Stimulated activated naive CD8-positive, alpha-beta T cell treated with anti-CD3 and anti-CD28 coated beads, Interleukin-15, amount 100 ng/mL, for 72 hours (primary cell): Measurements from ENCODE around the gene NOC4L.
"Not testable (repeated sequence)": the region's sequence is repeated elsewhere in the genome, so short reads cannot be mapped to it uniquely, and the experiment has no call there.

Experiments used
- ATAC-seq: fragments of 150-1000 bp; cut with Tn5 transposase; 2 replicates; pipeline ENCODE4 v1.10.0; 2021; ENCODE audit warnings: mild to moderate bottlenecking, moderate library complexity
- DNase-seq, 2 donors: peaks; one replicate each; pipeline ENCODE4 v3.0.0; 2021 to 2022
- H3K27ac Mint-ChIP-seq, 2 donors: one replicate each; pipeline ENCODE4 v1.8.0; 2022; ENCODE audit warnings: mild to moderate bottlenecking in 2 of 2, mixed read lengths in 2 of 2, moderate library complexity in 2 of 2
- H3K27me3 Mint-ChIP-seq: one replicate; pipeline ENCODE4 v1.8.0; 2022; ENCODE audit warnings: mixed read lengths
- H3K4me1 Mint-ChIP-seq: one replicate; pipeline ENCODE4 v1.8.0; 2022; ENCODE audit warnings: mild to moderate bottlenecking, mixed read lengths
- H3K4me3 Mint-ChIP-seq, 2 donors: one replicate each; pipeline ENCODE4 v1.8.0; 2022; ENCODE audit warnings: mild to moderate bottlenecking in 2 of 2, mixed read lengths in 2 of 2, moderate library complexity in 1 of 2
- H3K9me3 Mint-ChIP-seq, 2 donors: one replicate each; pipeline ENCODE4 v1.8.0; 2022; ENCODE audit warnings: mixed read lengths in 2 of 2

Gene NOC4L

DNA sequence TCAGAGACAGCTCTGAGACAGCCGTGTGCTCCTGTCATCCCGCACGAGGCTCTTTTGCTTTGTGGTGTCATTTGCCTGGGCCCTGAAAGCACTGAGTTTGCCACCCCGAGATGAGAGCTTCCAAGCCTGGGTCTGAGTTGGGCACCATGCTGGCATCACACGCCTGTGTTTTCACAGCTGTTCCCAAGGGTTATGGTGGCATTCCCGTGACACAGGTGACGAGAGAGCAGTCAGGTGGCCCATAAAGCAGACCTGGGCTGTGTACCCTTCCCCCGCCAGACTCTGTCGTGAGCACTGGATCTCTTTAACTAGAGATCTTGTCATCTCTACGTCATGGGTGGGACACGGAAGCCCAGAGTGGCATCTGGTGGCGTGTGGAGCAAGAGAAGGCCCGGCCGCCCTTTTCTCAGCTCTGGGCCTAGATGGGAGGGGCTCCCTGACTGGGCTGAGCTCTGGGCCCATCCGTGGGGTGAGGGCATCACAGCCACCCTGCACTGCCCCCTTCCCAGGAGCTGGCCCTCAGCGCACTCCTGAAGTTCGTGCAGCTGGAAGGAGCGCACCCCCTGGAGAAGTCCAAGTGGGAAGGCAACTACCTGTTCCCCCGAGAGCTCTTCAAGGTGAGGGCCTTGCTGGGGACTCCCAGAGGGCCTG is 2.6 kb downstream of the NOC4L start:
- H3K4me1 Mint-ChIP-seq, result peaks cover 41% of the 10 kb centered on the region
- ATAC-seq (no peak), DNase-seq (peak in 1 of 2 donors; percentile 8)
- no peak overlapping the region for H3K27ac Mint-ChIP-seq
- no peaks in the 10 kb centered on the region for H3K27me3 Mint-ChIP-seq
- H3K9me3 Mint-ChIP-seq, result no peaks in the 10 kb centered on the region
- no peak overlapping the region for H3K4me3 Mint-ChIP-seq

- no peak overlapping the region for H3K4me3 Mint-ChIP-seq
- peak in 1 of 2 donors; percentile 13 for DNase-seq
- H3K27ac Mint-ChIP-seq, result no peak overlapping the region
- no peak for ATAC-seq
- H3K27me3 Mint-ChIP-seq, result no peaks in the 10 kb centered on the region
- no peaks in the 10 kb centered on the region for H3K9me3 Mint-ChIP-seq
- H3K4me1 Mint-ChIP-seq, result peaks cover 33% of the 10 kb centered on the region
Measured at GRCh38 chr12:132147423-132148367, 3.4 kb downstream of the NOC4L start.

DNA sequence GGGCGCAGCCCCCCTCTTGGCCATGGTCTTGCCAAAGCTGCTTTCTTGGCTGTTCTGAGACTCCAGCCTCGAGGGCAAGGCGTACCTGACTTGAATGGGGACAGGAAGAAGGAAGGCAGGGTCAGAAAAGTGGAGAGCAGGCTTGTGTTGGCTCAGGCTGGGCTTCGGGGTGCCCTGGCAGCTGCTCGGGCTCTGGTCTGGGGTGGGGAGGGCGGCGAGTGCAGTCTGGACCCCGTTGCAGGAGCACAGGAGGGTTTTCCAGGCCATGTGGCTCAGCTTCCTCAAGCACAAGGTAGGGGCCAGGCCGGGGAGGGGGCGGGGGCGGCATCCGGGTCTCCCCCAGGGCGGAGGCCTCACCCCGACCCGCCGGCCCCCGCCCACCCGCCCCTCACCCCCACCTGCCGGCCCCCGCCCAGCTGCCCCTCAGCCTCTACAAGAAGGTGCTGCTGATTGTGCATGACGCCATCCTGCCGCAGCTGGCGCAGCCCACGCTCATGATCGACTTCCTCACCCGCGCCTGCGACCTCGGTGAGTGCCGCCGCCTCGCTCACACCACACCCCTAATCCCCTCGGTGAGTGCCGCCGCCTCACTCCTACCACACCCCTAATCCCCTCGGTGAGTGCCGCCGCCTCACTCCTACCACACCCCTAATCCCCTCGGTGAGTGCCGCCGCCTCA is 4.2 kb downstream of the NOC4L start:
- Mint-ChIP-seq H3K4me1 (peaks cover 26% of the 10 kb centered on the region), H3K27me3 (no peaks in the 10 kb centered on the region), H3K9me3 (no peaks in the 10 kb centered on the region), H3K27ac (no peak overlapping the region), H3K4me3 (no peak overlapping the region)
- no peak for DNase-seq
- ATAC-seq, result no peak

DNA sequence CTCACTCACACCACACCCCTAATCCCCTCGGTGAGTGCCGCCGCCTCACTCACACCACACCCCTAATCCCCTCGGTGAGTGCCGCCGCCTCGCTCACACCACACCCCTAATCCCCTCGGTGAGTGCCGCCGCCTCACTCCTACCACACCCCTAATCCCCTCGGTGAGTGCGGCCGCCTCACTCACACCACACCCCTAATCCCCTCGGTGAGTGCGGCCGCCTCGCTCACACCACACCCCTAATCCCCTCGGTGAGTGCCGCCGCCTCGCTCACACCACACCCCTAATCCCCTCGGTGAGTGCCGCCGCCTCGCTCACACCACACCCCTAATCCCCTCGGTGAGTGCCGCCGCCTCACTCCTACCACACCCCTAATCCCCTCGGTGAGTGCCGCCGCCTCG is 5.3 kb downstream of the NOC4L start:
- not testable (repeated sequence) for H3K27me3 Mint-ChIP-seq, H3K27ac Mint-ChIP-seq, H3K9me3 Mint-ChIP-seq, H3K4me3 Mint-ChIP-seq, DNase-seq, ATAC-seq
- peaks cover 35% of the 10 kb centered on the region for H3K4me1 Mint-ChIP-seq

DNA sequence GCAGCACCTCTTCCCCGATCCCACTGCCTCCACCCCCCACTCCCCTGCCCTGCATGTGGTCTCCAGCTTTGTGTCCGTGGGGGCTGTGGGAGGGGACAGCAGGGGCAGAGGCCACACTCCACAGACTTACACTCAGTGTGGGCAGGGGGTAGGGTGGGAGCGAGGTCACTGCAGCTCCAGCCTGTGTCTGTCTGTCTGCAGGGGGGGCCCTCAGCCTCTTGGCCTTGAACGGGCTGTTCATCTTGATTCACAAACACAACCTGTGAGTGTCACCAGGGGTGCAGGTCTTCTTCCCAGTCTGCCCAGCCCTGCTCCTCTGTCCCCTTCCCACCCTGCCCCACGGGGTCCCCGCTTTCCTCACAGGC is 6.5 kb downstream of the NOC4L start:
- DNase-seq, result no peak
- ATAC-seq, result no peak
- H3K27me3 Mint-ChIP-seq, result no peaks in the 10 kb centered on the region
- H3K9me3 Mint-ChIP-seq, result no peaks in the 10 kb centered on the region
- H3K4me1 Mint-ChIP-seq, result peaks cover 23% of the 10 kb centered on the region
- H3K4me3 Mint-ChIP-seq, result no peak overlapping the region
- no peak overlapping the region for H3K27ac Mint-ChIP-seq

GRCh38 chr12:132151145-132151765 is 7.0 kb downstream of the NOC4L start:
- Mint-ChIP-seq H3K27ac (no peak overlapping the region), H3K4me3 (no peak overlapping the region), H3K9me3 (no peaks in the 10 kb centered on the region), H3K27me3 (no peaks in the 10 kb centered on the region), H3K4me1 (peaks cover 18% of the 10 kb centered on the region)
- no peak for ATAC-seq
- no peak for DNase-seq

DNA sequence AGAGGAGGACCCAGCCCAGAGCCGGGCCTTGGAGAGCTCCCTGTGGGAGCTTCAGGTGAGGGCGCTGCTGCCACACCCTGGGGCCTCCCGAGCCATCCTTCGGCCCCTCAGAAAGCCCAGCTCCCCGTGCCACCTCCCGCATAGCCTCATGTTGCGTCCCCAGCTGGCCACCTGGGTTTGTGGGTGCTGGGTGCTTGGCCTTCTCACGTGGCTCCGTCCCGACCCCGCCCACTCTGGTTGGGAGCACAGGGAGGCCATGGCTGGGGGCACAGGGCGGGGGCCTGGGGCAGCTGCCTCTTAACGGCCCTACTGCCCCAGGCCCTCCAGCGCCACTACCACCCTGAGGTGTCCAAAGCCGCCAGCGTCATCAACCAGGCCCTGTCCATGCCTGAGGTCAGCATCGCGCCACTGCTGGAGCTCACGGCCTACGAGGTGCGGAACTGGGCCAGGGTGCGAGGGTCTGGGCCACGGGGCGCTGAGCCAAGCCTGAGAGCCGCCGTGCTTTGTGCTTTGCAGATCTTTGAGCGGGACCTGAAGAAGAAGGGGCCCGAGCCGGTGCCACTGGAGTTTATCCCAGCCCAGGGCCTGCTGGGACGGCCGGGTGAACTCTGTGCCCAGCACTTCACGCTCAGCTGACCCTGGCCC is 7.6 kb downstream of the NOC4L start:
- Mint-ChIP-seq H3K27ac (no peak overlapping the region), H3K9me3 (no peaks in the 10 kb centered on the region), H3K4me3 (no peak overlapping the region), H3K27me3 (no peaks in the 10 kb centered on the region), H3K4me1 (peaks cover 12% of the 10 kb centered on the region)
- ATAC-seq (no peak), DNase-seq (no peak)

- H3K27ac Mint-ChIP-seq, result no peak overlapping the region
- no peak overlapping the region for H3K4me3 Mint-ChIP-seq
- no peak for DNase-seq
- no peaks in the 10 kb centered on the region for H3K9me3 Mint-ChIP-seq
- H3K27me3 Mint-ChIP-seq, result no peaks in the 10 kb centered on the region
- ATAC-seq, result no peak
- H3K4me1 Mint-ChIP-seq, result peaks cover 10% of the 10 kb centered on the region
Measured at GRCh38 chr12:132152411-132152821, 8.2 kb downstream of the NOC4L start.

DNA sequence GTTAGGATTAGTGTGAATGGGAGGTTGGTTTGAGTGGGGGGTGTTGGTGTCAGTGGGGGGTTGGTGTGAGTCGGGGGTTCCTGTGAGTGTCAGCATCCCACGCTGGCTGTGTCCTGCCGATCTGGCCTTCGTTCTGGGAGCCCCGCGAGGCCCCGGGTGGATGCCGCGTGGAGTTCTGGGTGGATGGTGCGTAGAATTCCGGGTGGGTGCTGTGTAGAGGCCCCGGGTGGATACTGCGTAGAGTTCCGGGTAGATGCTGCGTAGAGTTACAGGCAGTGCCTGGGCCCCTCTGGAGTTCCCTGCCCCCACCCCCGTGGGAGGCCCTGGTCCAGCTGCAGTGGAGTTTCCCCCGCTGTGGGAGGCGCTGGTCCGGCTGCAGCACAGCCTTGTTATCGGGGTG is 8.7 kb downstream of the NOC4L start:
- no peak overlapping the region for H3K27ac Mint-ChIP-seq
- ATAC-seq, result no peak
- no peaks in the 10 kb centered on the region for H3K27me3 Mint-ChIP-seq
- H3K9me3 Mint-ChIP-seq, result no peaks in the 10 kb centered on the region
- H3K4me3 Mint-ChIP-seq, result no peak overlapping the region
- DNase-seq, result no peak
- peaks cover 10% of the 10 kb centered on the region for H3K4me1 Mint-ChIP-seq

DNA sequence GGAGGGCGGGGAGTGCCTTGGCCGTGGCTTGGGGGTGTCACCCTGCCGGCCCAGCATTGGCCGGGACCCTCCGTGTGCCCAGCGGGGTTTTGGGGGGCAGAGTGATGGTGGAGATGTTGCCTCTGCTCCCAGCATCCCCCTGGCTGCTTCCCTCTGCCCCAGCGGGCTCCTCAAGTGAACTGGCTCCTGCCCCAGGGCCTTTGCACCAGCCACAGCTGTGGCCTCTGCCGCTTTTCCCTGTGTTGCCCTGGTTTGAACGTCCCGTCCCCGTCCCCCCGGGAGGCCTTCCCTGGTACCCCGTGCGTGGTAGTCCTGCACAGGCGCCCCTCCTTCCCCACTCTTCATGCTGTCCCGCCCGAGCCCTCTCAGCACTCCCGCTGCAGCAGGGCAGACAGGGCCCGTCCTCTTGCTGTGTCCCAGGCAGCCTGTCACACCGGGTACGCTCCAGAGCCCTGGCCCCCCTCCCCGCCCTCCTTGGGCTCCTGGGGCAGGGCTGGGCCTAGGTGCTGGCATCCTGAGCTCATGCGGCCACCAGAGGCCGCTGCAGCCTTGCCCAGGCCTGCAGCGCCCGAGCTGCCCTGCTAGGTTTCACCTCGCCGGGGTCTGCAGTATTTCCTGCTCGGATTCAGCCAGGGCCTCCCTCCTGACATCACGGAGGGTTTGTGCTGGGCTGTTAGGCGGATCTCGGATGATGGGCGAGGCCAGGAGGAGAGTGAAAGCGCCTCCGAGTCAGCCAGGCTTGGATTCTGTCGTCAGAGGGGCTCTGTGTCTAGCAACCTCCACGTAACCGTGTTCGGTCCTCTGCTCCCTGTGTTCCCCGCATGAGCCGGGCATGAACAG is 9.5 kb downstream of the NOC4L start:
- no peaks in the 10 kb centered on the region for H3K9me3 Mint-ChIP-seq
- H3K27me3 Mint-ChIP-seq, result no peaks in the 10 kb centered on the region
- ATAC-seq (peak; percentile 90), DNase-seq (peak; percentile 75 to 77)
- peak overlapping the region in 1 of 2 donors; percentile 36 for H3K27ac Mint-ChIP-seq
- H3K4me1 Mint-ChIP-seq, result peaks cover 10% of the 10 kb centered on the region
- peak overlapping the region in 1 of 2 donors; percentile 24 for H3K4me3 Mint-ChIP-seq

DNA sequence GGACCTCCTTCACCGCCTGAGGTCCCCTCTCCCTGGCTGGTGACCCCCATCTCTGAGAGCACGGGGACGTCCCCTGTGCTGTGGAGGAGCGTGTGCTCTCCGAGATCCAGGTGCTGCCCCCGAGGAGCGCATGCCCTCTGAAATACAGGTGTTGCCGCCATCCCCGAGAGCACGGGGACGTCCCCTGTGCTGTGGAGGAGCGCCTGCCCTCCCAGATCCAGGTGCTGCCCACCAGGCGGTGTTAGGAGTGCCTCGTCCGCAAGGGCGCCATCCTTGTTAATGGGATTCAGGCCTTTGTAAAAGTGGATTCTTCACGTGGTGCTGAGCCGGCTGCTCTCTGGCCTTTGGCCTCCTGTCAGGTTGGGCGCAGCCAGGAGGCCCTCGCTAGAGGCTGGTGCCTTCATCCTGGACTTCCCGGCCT is 10.1 kb downstream of the NOC4L start:
- H3K27ac Mint-ChIP-seq, result peak overlapping the region in 1 of 2 donors; percentile 36
- H3K4me3 Mint-ChIP-seq, result peak overlapping the region in 1 of 2 donors; percentile 24
- ATAC-seq, result peak; percentile 26

DNA sequence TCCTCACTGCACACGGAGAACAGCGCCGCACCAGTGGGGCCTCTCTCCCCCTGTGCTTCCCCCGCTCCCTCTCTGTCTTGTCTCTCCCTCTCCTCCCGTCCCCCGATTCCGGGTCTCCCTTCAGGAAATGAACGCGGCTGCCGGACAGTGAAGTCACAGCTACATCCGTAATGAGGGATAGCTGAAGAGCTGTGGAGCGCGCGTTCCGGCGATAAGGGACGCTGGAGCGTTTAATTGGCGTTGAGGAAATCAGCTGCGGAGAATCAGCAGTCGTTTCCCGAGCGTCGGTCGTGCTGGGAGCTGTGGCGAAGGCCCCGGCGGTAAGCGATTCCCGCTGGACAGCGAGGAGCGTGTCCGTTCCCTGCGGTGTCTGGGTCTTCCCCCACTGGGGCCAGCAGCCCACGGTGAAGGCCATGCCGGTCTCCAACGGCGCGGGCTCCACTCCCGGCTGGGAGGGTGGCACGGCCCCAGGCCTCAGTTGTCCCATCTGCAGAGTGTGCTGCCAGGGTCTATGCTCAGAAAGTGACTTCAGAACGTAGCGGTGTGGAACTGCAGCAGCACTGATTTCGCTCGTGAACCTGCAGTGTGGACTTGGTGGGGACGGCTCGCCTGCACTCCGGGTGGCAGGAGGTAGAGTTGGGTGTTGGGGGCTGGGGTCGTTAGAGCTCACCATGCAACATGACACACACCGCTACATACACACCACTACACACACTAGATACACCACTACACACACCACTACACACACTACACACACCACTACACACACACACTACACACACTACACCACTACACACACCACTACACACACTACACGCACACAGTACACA is 10.9 kb downstream of the NOC4L start:
- H3K27me3 Mint-ChIP-seq, result no peaks in the 10 kb centered on the region
- ATAC-seq, result peak; percentile 26
- H3K27ac Mint-ChIP-seq, result no peak overlapping the region
- no peaks in the 10 kb centered on the region for H3K9me3 Mint-ChIP-seq
- H3K4me1 Mint-ChIP-seq, result peaks cover 10% of the 10 kb centered on the region
- peak; percentile 36 to 48 for DNase-seq
- H3K4me3 Mint-ChIP-seq, result no peak overlapping the region

More for the DNA sequence above, 10.1 kb downstream of the NOC4L start:
- Mint-ChIP-seq H3K27me3 (no peaks in the 10 kb centered on the region), H3K9me3 (no peaks in the 10 kb centered on the region), H3K4me1 (peaks cover 10% of the 10 kb centered on the region)
- DNase-seq, result no peak

GRCh38 chr12:132155771-132156572 is 11.7 kb downstream of the NOC4L start:
- peaks cover 10% of the 10 kb centered on the region for H3K4me1 Mint-ChIP-seq
- ATAC-seq (no peak), DNase-seq (no peak)
- no peaks in the 10 kb centered on the region for H3K27me3 Mint-ChIP-seq
- H3K4me3 Mint-ChIP-seq, result no peak overlapping the region
- no peaks in the 10 kb centered on the region for H3K9me3 Mint-ChIP-seq
- H3K27ac Mint-ChIP-seq, result no peak overlapping the region
